GM23338 (cell line): Measurements from ENCODE around the gene BAIAP2.

Experiments used
- CREB1 ChIP-seq: fragments of 250-450 bp; sonication (Bioruptor Pico); IDR thresholded peaks from 2 replicates; pipeline ENCODE4 v1.5.0; 2020; ENCODE audit warnings: low read depth, mild to moderate bottlenecking, moderate library complexity
- EZH2 ChIP-seq: fragments of 200-600 bp; sonication (generic); IDR thresholded peaks from one replicate; pipeline ENCODE4 v1.8.0; 2017; ENCODE audit warnings: antibody characterized with exemption, mild to moderate bottlenecking, low read depth; ENCODE audit not compliant: unreplicated experiment
- EZH2phosphoT487 ChIP-seq: fragments of 200-600 bp; sonication (generic); IDR thresholded peaks from one replicate; pipeline ENCODE4 v1.8.1; 2018; ENCODE audit warnings: antibody characterized with exemption; ENCODE audit not compliant: unreplicated experiment
- JUNB ChIP-seq: IDR thresholded peaks from one replicate; pipeline ENCODE4 v1.6.1; 2016; ENCODE audit warnings: antibody characterized with exemption; ENCODE audit not compliant: unreplicated experiment
- NANOG ChIP-seq: IDR thresholded peaks from 2 replicates; pipeline ENCODE4 v1.6.1; 2016; ENCODE audit warnings: antibody characterized with exemption, borderline replicate concordance
- POLR2AphosphoS5 ChIP-seq: IDR thresholded peaks from 2 replicates; pipeline ENCODE4 v1.6.1; 2016; ENCODE audit warnings: antibody characterized with exemption, low read depth
- STAT1 ChIP-seq: IDR thresholded peaks from one replicate; pipeline ENCODE4 v1.6.1; 2016; ENCODE audit warnings: antibody characterized with exemption; ENCODE audit not compliant: unreplicated experiment
- ZNF114 ChIP-seq: fragments of 250-450 bp; sonication (Bioruptor Pico); IDR thresholded peaks from 2 replicates; pipeline ENCODE4 v1.5.0; 2020; ENCODE audit warnings: mild to moderate bottlenecking, moderate library complexity
- ZNF331 ChIP-seq: fragments of 250-450 bp; sonication (Bioruptor Pico); IDR thresholded peaks from 2 replicates; pipeline ENCODE4 v1.5.0; 2020; ENCODE audit warnings: low read depth, mild to moderate bottlenecking, moderate library complexity
- TF ChIP-seq, protein P1 (sequence below), 2 experiments: fragments of 200-600 bp in 1 of 2; sonication (generic) in 1 of 2; conservative IDR thresholded peaks; 2 replicates each; pipeline versions ENCODE4 v1.5.1 to v1.6.1; 2016 to 2017; ENCODE audit warnings: antibody characterized with exemption in 2 of 2, low read depth in 2 of 2, mild to moderate bottlenecking in 2 of 2, moderate library complexity in 1 of 2
- TF ChIP-seq, protein P2 (sequence below): IDR thresholded peaks from one replicate; pipeline ENCODE4 v1.6.1; 2018; ENCODE audit warnings: antibody characterized with exemption; ENCODE audit not compliant: unreplicated experiment
- TF ChIP-seq, protein P3 (sequence below): fragments of 250-450 bp; sonication (Bioruptor Pico); IDR thresholded peaks from 2 replicates; pipeline ENCODE4 v1.5.0; 2020; ENCODE audit warnings: mild to moderate bottlenecking, moderate library complexity
- TF ChIP-seq, protein P4 (sequence below): IDR thresholded peaks from 2 replicates; pipeline ENCODE4 v1.6.1; 2016; ENCODE audit warnings: antibody characterized with exemption

DNA sequence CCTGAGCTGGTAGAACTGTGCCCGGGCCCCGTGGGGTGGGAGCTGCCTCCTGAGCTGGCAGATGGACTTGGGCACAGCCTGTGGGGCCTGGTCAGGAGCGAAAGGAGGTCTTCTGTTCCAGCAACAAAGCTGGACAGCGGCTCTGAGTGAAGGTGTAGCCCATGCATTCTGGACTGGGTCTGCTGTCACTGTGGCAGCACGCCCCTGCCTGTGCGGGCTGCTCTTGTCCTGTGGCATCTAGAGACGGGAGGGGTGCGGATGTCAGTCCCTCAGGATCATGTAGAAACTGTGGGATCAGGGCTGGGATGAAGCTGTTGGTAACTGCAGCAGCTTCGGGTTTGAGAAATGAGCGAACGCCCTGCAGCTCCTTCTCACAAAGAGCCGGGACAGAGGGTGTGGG lies 19.4 kb downstream of the BAIAP2 start:
- TF ChIP-seq, protein P1, sequence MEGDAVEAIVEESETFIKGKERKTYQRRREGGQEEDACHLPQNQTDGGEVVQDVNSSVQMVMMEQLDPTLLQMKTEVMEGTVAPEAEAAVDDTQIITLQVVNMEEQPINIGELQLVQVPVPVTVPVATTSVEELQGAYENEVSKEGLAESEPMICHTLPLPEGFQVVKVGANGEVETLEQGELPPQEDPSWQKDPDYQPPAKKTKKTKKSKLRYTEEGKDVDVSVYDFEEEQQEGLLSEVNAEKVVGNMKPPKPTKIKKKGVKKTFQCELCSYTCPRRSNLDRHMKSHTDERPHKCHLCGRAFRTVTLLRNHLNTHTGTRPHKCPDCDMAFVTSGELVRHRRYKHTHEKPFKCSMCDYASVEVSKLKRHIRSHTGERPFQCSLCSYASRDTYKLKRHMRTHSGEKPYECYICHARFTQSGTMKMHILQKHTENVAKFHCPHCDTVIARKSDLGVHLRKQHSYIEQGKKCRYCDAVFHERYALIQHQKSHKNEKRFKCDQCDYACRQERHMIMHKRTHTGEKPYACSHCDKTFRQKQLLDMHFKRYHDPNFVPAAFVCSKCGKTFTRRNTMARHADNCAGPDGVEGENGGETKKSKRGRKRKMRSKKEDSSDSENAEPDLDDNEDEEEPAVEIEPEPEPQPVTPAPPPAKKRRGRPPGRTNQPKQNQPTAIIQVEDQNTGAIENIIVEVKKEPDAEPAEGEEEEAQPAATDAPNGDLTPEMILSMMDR (conservative IDR thresholded peaks at IDR 0.05; ENCODE audit: low read depth in 2 of 2) = no peak
- TF ChIP-seq EZH2 (no peak), POLR2AphosphoS5 (no peak), STAT1 (no peak), CREB1 (CRISPR knock-in tag) (no peak), EZH2phosphoT487 (no peak), ZNF114 (CRISPR knock-in tag) (no peak), NANOG (no peak), JUNB (no peak), ZNF331 (no peak)
- TF ChIP-seq, protein P2, sequence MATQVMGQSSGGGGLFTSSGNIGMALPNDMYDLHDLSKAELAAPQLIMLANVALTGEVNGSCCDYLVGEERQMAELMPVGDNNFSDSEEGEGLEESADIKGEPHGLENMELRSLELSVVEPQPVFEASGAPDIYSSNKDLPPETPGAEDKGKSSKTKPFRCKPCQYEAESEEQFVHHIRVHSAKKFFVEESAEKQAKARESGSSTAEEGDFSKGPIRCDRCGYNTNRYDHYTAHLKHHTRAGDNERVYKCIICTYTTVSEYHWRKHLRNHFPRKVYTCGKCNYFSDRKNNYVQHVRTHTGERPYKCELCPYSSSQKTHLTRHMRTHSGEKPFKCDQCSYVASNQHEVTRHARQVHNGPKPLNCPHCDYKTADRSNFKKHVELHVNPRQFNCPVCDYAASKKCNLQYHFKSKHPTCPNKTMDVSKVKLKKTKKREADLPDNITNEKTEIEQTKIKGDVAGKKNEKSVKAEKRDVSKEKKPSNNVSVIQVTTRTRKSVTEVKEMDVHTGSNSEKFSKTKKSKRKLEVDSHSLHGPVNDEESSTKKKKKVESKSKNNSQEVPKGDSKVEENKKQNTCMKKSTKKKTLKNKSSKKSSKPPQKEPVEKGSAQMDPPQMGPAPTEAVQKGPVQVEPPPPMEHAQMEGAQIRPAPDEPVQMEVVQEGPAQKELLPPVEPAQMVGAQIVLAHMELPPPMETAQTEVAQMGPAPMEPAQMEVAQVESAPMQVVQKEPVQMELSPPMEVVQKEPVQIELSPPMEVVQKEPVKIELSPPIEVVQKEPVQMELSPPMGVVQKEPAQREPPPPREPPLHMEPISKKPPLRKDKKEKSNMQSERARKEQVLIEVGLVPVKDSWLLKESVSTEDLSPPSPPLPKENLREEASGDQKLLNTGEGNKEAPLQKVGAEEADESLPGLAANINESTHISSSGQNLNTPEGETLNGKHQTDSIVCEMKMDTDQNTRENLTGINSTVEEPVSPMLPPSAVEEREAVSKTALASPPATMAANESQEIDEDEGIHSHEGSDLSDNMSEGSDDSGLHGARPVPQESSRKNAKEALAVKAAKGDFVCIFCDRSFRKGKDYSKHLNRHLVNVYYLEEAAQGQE = no peak
- TF ChIP-seq, protein P3, sequence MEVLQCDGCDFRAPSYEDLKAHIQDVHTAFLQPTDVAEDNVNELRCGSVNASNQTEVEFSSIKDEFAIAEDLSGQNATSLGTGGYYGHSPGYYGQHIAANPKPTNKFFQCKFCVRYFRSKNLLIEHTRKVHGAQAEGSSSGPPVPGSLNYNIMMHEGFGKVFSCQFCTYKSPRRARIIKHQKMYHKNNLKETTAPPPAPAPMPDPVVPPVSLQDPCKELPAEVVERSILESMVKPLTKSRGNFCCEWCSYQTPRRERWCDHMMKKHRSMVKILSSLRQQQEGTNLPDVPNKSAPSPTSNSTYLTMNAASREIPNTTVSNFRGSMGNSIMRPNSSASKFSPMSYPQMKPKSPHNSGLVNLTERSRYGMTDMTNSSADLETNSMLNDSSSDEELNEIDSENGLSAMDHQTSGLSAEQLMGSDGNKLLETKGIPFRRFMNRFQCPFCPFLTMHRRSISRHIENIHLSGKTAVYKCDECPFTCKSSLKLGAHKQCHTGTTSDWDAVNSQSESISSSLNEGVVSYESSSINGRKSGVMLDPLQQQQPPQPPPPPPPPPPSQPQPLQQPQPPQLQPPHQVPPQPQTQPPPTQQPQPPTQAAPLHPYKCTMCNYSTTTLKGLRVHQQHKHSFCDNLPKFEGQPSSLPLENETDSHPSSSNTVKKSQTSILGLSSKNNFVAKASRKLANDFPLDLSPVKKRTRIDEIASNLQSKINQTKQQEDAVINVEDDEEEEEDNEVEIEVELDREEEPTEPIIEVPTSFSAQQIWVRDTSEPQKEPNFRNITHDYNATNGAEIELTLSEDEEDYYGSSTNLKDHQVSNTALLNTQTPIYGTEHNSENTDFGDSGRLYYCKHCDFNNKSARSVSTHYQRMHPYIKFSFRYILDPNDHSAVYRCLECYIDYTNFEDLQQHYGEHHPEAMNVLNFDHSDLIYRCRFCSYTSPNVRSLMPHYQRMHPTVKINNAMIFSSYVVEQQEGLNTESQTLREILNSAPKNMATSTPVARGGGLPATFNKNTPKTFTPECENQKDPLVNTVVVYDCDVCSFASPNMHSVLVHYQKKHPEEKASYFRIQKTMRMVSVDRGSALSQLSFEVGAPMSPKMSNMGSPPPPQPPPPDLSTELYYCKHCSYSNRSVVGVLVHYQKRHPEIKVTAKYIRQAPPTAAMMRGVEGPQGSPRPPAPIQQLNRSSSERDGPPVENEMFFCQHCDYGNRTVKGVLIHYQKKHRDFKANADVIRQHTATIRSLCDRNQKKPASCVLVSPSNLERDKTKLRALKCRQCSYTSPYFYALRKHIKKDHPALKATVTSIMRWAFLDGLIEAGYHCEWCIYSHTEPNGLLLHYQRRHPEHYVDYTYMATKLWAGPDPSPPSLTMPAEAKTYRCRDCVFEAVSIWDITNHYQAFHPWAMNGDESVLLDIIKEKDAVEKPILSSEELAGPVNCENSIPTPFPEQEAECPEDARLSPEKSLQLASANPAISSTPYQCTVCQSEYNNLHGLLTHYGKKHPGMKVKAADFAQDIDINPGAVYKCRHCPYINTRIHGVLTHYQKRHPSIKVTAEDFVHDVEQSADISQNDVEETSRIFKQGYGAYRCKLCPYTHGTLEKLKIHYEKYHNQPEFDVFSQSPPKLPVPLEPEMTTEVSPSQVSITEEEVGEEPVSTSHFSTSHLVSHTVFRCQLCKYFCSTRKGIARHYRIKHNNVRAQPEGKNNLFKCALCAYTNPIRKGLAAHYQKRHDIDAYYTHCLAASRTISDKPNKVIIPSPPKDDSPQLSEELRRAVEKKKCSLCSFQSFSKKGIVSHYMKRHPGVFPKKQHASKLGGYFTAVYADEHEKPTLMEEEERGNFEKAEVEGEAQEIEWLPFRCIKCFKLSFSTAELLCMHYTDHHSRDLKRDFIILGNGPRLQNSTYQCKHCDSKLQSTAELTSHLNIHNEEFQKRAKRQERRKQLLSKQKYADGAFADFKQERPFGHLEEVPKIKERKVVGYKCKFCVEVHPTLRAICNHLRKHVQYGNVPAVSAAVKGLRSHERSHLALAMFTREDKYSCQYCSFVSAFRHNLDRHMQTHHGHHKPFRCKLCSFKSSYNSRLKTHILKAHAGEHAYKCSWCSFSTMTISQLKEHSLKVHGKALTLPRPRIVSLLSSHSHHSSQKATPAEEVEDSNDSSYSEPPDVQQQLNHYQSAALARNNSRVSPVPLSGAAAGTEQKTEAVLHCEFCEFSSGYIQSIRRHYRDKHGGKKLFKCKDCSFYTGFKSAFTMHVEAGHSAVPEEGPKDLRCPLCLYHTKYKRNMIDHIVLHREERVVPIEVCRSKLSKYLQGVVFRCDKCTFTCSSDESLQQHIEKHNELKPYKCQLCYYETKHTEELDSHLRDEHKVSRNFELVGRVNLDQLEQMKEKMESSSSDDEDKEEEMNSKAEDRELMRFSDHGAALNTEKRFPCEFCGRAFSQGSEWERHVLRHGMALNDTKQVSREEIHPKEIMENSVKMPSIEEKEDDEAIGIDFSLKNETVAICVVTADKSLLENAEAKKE (CRISPR knock-in tag) = no peak
- TF ChIP-seq, protein P4, sequence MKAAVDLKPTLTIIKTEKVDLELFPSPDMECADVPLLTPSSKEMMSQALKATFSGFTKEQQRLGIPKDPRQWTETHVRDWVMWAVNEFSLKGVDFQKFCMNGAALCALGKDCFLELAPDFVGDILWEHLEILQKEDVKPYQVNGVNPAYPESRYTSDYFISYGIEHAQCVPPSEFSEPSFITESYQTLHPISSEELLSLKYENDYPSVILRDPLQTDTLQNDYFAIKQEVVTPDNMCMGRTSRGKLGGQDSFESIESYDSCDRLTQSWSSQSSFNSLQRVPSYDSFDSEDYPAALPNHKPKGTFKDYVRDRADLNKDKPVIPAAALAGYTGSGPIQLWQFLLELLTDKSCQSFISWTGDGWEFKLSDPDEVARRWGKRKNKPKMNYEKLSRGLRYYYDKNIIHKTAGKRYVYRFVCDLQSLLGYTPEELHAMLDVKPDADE = no peak
